SU-DHL-6 (cell line): ENCODE results near the gene SMIM9.

Source experiments
- H2AFZ ChIP-seq: fragments of 200-600 bp; sonication (generic); 2 replicates; pipeline ENCODE4 v1.6.1; 2014; ENCODE audit warnings: low read depth, mild to moderate bottlenecking, moderate library complexity, mixed read lengths, antibody characterized with exemption, low read length; ENCODE audit not compliant: severe bottlenecking
- H3F3A ChIP-seq: fragments of 200-600 bp; shearing (Covaris generic); 2 replicates; pipeline ENCODE4 v1.6.0; 2016; ENCODE audit warnings: antibody characterized with exemption, mild to moderate bottlenecking; ENCODE audit not compliant: insufficient read depth
- H3K27ac ChIP-seq: fragments of 200-600 bp; sonication (generic); 2 replicates; pipeline ENCODE4 v1.5.1; 2016; ENCODE audit warnings: low read depth, mild to moderate bottlenecking, low read length, moderate library complexity, mixed read lengths
- H3K27me3 ChIP-seq: fragments of 200-600 bp; sonication (generic), shearing (Covaris generic); 2 replicates; pipeline ENCODE4 v1.6.0; 2014; ENCODE audit warnings: mild to moderate bottlenecking, low read length
- H3K36me3 ChIP-seq: fragments of 200-600 bp; sonication (generic); 2 replicates; pipeline ENCODE4 v1.6.1; 2014; ENCODE audit warnings: mild to moderate bottlenecking, low read length, mixed read lengths
- H3K4me2 ChIP-seq: fragments of 300-600, 200-600 bp; shearing (Covaris generic), sonication (generic); 2 replicates; pipeline ENCODE4 v1.6.0; 2014; ENCODE audit warnings: low read length, low read depth, mild to moderate bottlenecking; ENCODE audit not compliant: poor library complexity, severe bottlenecking
- H3K4me3 ChIP-seq: fragments of 200-600 bp; sonication (generic); 2 replicates; pipeline ENCODE4 v1.5.1; 2014; ENCODE audit warnings: antibody characterized with exemption, low read length, mild to moderate bottlenecking, mixed read lengths; ENCODE audit not compliant: insufficient read depth, poor library complexity, severe bottlenecking
- H3K79me2 ChIP-seq: fragments of 200-600 bp; sonication (generic); 2 replicates; pipeline ENCODE4 v1.6.1; 2014; ENCODE audit warnings: mild to moderate bottlenecking, low read length, moderate library complexity; ENCODE audit not compliant: insufficient read depth
- H3K9ac ChIP-seq: fragments of 200-600 bp; sonication (generic); 2 replicates; pipeline ENCODE4 v1.7.0; 2014; ENCODE audit warnings: mild to moderate bottlenecking, low read length
- H3K9me2 ChIP-seq: fragments of 200-600 bp; sonication (generic); replicated peaks from 2 replicates; pipeline ENCODE4 v1.6.1; 2014; ENCODE audit warnings: low read length; ENCODE audit not compliant: insufficient read depth
- H3K9me3 ChIP-seq: fragments of 200-600 bp; sonication (generic); 2 replicates; pipeline ENCODE4 v1.6.1; 2014; ENCODE audit warnings: low read length, mixed read lengths; ENCODE audit not compliant: insufficient read depth
- H4K20me1 ChIP-seq: fragments of 200-600 bp; sonication (generic); 2 replicates; pipeline ENCODE4 v1.6.1; 2014; ENCODE audit warnings: low read depth, mild to moderate bottlenecking, antibody characterized with exemption, low read length, moderate library complexity, mixed read lengths
- EZH2phosphoT487 ChIP-seq: fragments of 200-600 bp; sonication (generic), shearing (Covaris generic); conservative IDR thresholded peaks from 2 replicates; pipeline ENCODE4 v1.6.1; 2018; ENCODE audit warnings: mild to moderate bottlenecking, antibody characterized with exemption, low read length, moderate library complexity, mixed read lengths
- TF ChIP-seq, protein P1 (sequence below): fragments of 200-600 bp; sonication (generic); IDR thresholded peaks from one replicate; pipeline ENCODE4 v1.5.1; 2017; ENCODE audit warnings: antibody characterized with exemption, mild to moderate bottlenecking, low read length, moderate library complexity; ENCODE audit not compliant: insufficient read depth, poor library complexity, severe bottlenecking

The SMIM9 gene

GRCh38 chrX:154791467-154791866 is 43.0 kb downstream of the SMIM9 start:
- TF ChIP-seq EZH2phosphoT487 = no peak
- Histone ChIP-seq H3K9ac (no peak overlapping the region), H3F3A (no peaks in the 10 kb centered on the region), H3K4me2 (no peak overlapping the region), H3K9me2 (no peaks in the 10 kb centered on the region), H3K27me3 (no peaks in the 10 kb centered on the region), H3K4me3 (no peak overlapping the region), H4K20me1 (no peaks in the 10 kb centered on the region), H3K9me3 (no peaks in the 10 kb centered on the region), H3K27ac (no peak overlapping the region), H3K79me2 (no peaks in the 10 kb centered on the region), H2AFZ (no peak overlapping the region), H3K36me3 (no peaks in the 10 kb centered on the region)

GRCh38 chrX:154785716-154786115 is 48.7 kb downstream of the SMIM9 start:
- Histone ChIP-seq H3K9ac (no peak overlapping the region), H3F3A (no peaks in the 10 kb centered on the region), H3K27me3 (no peaks in the 10 kb centered on the region), H3K9me3 (no peaks in the 10 kb centered on the region), H4K20me1 (no peaks in the 10 kb centered on the region), H3K4me2 (no peak overlapping the region), H2AFZ (no peak overlapping the region), H3K79me2 (no peaks in the 10 kb centered on the region), H3K4me3 (no peak overlapping the region), H3K36me3 (no peaks in the 10 kb centered on the region), H3K9me2 (no peaks in the 10 kb centered on the region), H3K27ac (no peak overlapping the region)
- TF ChIP-seq, protein P1, sequence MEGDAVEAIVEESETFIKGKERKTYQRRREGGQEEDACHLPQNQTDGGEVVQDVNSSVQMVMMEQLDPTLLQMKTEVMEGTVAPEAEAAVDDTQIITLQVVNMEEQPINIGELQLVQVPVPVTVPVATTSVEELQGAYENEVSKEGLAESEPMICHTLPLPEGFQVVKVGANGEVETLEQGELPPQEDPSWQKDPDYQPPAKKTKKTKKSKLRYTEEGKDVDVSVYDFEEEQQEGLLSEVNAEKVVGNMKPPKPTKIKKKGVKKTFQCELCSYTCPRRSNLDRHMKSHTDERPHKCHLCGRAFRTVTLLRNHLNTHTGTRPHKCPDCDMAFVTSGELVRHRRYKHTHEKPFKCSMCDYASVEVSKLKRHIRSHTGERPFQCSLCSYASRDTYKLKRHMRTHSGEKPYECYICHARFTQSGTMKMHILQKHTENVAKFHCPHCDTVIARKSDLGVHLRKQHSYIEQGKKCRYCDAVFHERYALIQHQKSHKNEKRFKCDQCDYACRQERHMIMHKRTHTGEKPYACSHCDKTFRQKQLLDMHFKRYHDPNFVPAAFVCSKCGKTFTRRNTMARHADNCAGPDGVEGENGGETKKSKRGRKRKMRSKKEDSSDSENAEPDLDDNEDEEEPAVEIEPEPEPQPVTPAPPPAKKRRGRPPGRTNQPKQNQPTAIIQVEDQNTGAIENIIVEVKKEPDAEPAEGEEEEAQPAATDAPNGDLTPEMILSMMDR = no peak
- TF ChIP-seq EZH2phosphoT487 = no peak

DNA sequence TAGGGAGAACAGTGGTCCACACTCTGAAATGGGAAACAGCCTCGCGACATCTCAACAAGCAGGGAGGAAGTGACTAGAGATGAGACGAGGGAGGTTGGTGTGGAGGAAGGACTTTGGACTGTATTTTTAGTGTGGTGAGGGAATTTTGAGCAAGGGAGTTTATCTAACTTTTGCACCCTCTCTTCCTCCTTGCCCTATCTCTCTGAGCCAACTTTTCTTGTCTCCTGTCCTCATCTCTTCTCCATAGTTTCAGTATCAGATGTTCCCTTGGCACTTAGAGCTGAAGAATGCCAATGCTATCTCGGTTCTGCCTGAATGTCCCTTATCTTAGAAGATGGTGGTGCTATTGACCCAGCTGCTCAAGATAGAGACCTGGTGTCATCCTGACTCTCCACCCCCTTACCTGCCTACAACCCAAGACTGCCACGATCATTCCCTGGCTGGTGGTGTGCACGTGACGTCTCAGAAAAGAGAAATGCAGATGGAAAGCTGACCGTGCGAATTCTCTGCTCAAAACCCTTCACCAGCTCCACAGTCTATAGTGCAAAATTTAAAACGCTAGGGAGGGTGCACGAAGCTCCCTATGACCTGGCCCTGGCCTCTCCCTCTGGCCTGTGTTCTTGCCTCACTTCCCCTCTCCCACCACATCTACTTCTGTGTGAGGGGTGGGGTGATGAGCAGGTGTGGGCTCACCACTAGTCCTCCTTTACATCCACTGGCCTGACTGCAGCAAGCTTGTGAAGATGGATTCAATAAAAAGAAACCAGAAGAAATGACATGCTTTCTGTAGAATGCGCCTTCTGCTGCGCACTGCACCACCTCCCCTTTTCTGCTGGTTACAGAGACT is 50.1 kb downstream of the SMIM9 start:
- no peaks in the 10 kb centered on the region for H3K9me3 ChIP-seq
- H3K79me2 ChIP-seq = no peaks in the 10 kb centered on the region
- no peaks in the 10 kb centered on the region for H4K20me1 ChIP-seq
- H3K27me3 ChIP-seq = no peaks in the 10 kb centered on the region
- TF ChIP-seq, protein P1 = no peak
- TF ChIP-seq EZH2phosphoT487 = no peak
- H3K4me2 ChIP-seq = no peak overlapping the region
- no peaks in the 10 kb centered on the region for H3K9me2 ChIP-seq
- no peak overlapping the region for H3K9ac ChIP-seq
- peaks cover 6% of the 10 kb centered on the region; the same call in 1 of the 2 replicates for H3F3A ChIP-seq
- H3K36me3 ChIP-seq = no peaks in the 10 kb centered on the region
- H2AFZ ChIP-seq = no peak overlapping the region
- H3K4me3 ChIP-seq = no peak overlapping the region
- H3K27ac ChIP-seq = no peak overlapping the region

DNA sequence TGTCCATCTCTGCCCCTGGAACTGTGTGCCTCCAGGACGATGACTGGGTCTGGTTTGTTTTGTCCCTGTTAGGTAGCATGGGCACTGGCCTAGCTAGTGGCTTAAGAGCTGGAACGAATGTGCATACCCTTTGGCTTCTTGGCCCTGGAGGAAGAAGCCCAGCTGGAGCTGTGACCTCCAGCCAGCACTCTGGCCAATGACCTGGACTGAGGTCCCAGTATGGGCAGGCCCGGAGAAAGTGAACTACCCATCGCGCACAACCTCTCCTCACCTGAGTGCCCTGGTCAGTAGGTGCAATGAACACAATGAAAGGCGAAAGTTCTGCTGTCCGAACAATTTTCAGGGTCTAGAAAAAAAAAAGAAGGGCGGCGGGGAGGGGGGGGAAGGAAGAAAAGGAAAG is 53.5 kb downstream of the SMIM9 start:
- Histone ChIP-seq H2AFZ (no peak overlapping the region), H3K4me3 (no peak overlapping the region), H4K20me1 (no peaks in the 10 kb centered on the region), H3F3A (peaks cover 21% of the 10 kb centered on the region), H3K4me2 (no peak overlapping the region), H3K9me2 (no peaks in the 10 kb centered on the region), H3K79me2 (no peaks in the 10 kb centered on the region), H3K9ac (no peak overlapping the region), H3K27ac (no peak overlapping the region), H3K36me3 (no peaks in the 10 kb centered on the region), H3K9me3 (no peaks in the 10 kb centered on the region), H3K27me3 (no peaks in the 10 kb centered on the region)
- TF ChIP-seq, protein P1 = no peak
- no peak for TF ChIP-seq EZH2phosphoT487
